H1 (cell line): ENCODE results near the gene KCNA2. TPM values are rescaled to one million over a fixed set of nuclear protein-coding genes. Genes with fewer than 3 reads are reported as not detected.

Source experiments
- CTCF ChIA-PET: fragments of 300-600 bp; sonication (Branson Sonifier 250); formaldehyde crosslinking; loops from one replicate; lab custom pipeline; 2021; ENCODE audit not compliant: partially characterized antibody; lab: Charles Lee
- POLR2A ChIA-PET: fragments of 300-600 bp; sonication (Branson Sonifier 250); formaldehyde crosslinking; loops from one replicate; lab custom pipeline; 2021; ENCODE audit warnings: inconsistent platforms; ENCODE audit not compliant: partially characterized antibody; lab: Charles Lee
- DNase-seq, 2 experiments: peaks; one replicate each; pipeline versions ENCODE4 v3.0.0 to v3.0.0-alpha.2; 2010 to 2022; ENCODE audit warnings: low spot score in 2 of 2, low read depth in 1 of 2, mixed read lengths in 1 of 2
- FAIRE-seq: peaks from 2 replicates; lab custom pipeline; 2011; peaks lifted over from hg19 to GRCh38; lab: Jason Lieb, UNC
- H2AFZ ChIP-seq: 2 replicates; pipeline ENCODE4 v1.8.1; 2012; ENCODE audit warnings: low read length, inconsistent platforms
- H2AK5ac ChIP-seq: 2 replicates; pipeline ENCODE4 v1.6.1; 2013; ENCODE audit warnings: low read depth, low read length
- H2BK120ac ChIP-seq: replicated peaks from 2 replicates; pipeline ENCODE3; 2013; ENCODE audit warnings: low read depth, low read length, inconsistent platforms
- H2BK12ac ChIP-seq: 2 replicates; pipeline ENCODE4 v1.6.1; 2013; ENCODE audit warnings: low read depth, low read length
- H2BK15ac ChIP-seq: 2 replicates; pipeline ENCODE4 v1.6.1; 2013; ENCODE audit warnings: low read length
- H2BK20ac ChIP-seq: 2 replicates; pipeline ENCODE4 v1.6.1; 2013; ENCODE audit warnings: low read length
- H2BK5ac ChIP-seq: 2 replicates; pipeline ENCODE4 v1.6.1; 2013; ENCODE audit warnings: low read depth, low read length
- H3K14ac ChIP-seq: 2 replicates; pipeline ENCODE4 v1.6.1; 2013; ENCODE audit warnings: inconsistent platforms; ENCODE audit not compliant: insufficient read length
- H3K18ac ChIP-seq: 2 replicates; pipeline ENCODE4 v1.6.1; 2013; ENCODE audit warnings: low read length; ENCODE audit errors: extremely low read depth
- H3K23ac ChIP-seq: 2 replicates; pipeline ENCODE4 v1.6.1; 2013; ENCODE audit warnings: inconsistent platforms; ENCODE audit not compliant: insufficient read length
- H3K23me2 ChIP-seq: 2 replicates; pipeline ENCODE4 v1.6.1; 2013; ENCODE audit warnings: low read depth, low read length
- H3K27ac ChIP-seq: 2 replicates; pipeline ENCODE4 v1.6.1; 2011; ENCODE audit warnings: low read depth, low read length, inconsistent platforms
- H3K27me3 ChIP-seq, 4 experiments: replicated peaks in 1 of 4; 1 replicate in 1 of 4; 2 replicates in 3 of 4; pipeline versions ENCODE4 v1.6.1 to v1.8.1; 2011 to 2013; ENCODE audit warnings: low read length in 3 of 4, mild to moderate bottlenecking in 3 of 4, inconsistent platforms in 2 of 4, mixed read lengths in 2 of 4, moderate library complexity in 1 of 4; ENCODE audit not compliant: control insufficient read depth in 3 of 4, insufficient read depth in 3 of 4; ENCODE audit errors: extremely low read depth in 1 of 4
- H3K36me3 ChIP-seq, 4 experiments: 2 replicates each; pipeline versions ENCODE4 v1.6.1 to v1.8.1; 2011 to 2013; ENCODE audit warnings: mild to moderate bottlenecking in 4 of 4, low read length in 3 of 4, moderate library complexity in 2 of 4, control low read depth in 1 of 4, inconsistent platforms in 1 of 4; ENCODE audit not compliant: insufficient read depth in 4 of 4, control insufficient read depth in 2 of 4
- H3K4ac ChIP-seq: replicated peaks from 2 replicates; pipeline ENCODE3; 2013; ENCODE audit warnings: low read length, low read depth, mixed read lengths, inconsistent platforms; ENCODE audit not compliant: insufficient read length
- H3K4me1 ChIP-seq, 4 experiments: replicated peaks in 1 of 4; 1 replicate in 1 of 4; 2 replicates in 3 of 4; pipeline versions ENCODE4 v1.6.1 to v1.8.1; 2011 to 2013; ENCODE audit warnings: low read length in 3 of 4, inconsistent platforms in 2 of 4, mixed read lengths in 1 of 4; ENCODE audit not compliant: insufficient read depth in 4 of 4, control insufficient read depth in 3 of 4
- H3K4me2 ChIP-seq, 2 experiments: 2 replicates each; pipeline versions ENCODE4 v1.6.1 to v1.8.1; 2011 to 2013; ENCODE audit warnings: low read depth in 2 of 2, low read length in 2 of 2, control low read depth in 1 of 2, inconsistent platforms in 1 of 2, mild to moderate bottlenecking in 1 of 2; ENCODE audit not compliant: insufficient read depth in 1 of 2
- H3K4me3 ChIP-seq, 4 experiments: fragments of 200-600, 300-600 bp in 1 of 4; sonication (generic), shearing (Covaris generic), sonication (Bioruptor Twin) in 1 of 4; 2 replicates each; pipeline versions ENCODE4 v1.5.1 to v1.8.1; 2011 to 2016; ENCODE audit warnings: low read length in 4 of 4, low read depth in 3 of 4, control low read depth in 2 of 4, inconsistent platforms in 2 of 4, mild to moderate bottlenecking in 2 of 4, mixed read lengths in 1 of 4, moderate library complexity in 1 of 4; ENCODE audit not compliant: insufficient read depth in 2 of 4; ENCODE audit errors: extremely low read depth in 1 of 4
- H3K56ac ChIP-seq: replicated peaks from 2 replicates; pipeline ENCODE3; 2013; ENCODE audit warnings: low read depth, mild to moderate bottlenecking, mixed read lengths, low read length, inconsistent platforms; ENCODE audit not compliant: insufficient read length
- H3K79me1 ChIP-seq: 2 replicates; pipeline ENCODE4 v1.6.1; 2013; ENCODE audit warnings: low read depth, low read length, control low read depth
- H3K79me2 ChIP-seq, 2 experiments: 2 replicates each; pipeline versions ENCODE4 v1.6.1 to v1.8.1; 2012 to 2013; ENCODE audit warnings: low read length in 2 of 2, mild to moderate bottlenecking in 2 of 2, inconsistent platforms in 1 of 2; ENCODE audit not compliant: insufficient read depth in 2 of 2, control insufficient read depth in 1 of 2
- H3K9ac ChIP-seq, 4 experiments: replicated peaks in 1 of 4; 1 replicate in 1 of 4; 2 replicates in 3 of 4; pipeline versions ENCODE4 v1.6.1 to v1.8.1; 2011 to 2013; ENCODE audit warnings: low read depth in 3 of 4, low read length in 3 of 4, control low read depth in 2 of 4, mild to moderate bottlenecking in 2 of 4, moderate library complexity in 2 of 4, inconsistent platforms in 1 of 4; ENCODE audit errors: extremely low read depth in 1 of 4
- H3K9me3 ChIP-seq, 2 experiments: 2 replicates each; pipeline versions ENCODE4 v1.6.1 to v1.8.1; 2012 to 2013; ENCODE audit warnings: mild to moderate bottlenecking in 2 of 2, moderate library complexity in 2 of 2, control low read depth in 1 of 2, inconsistent platforms in 1 of 2, low read depth in 1 of 2, low read length in 1 of 2, mixed read lengths in 1 of 2; ENCODE audit not compliant: insufficient read depth in 2 of 2
- H4K20me1 ChIP-seq, 2 experiments: replicated peaks in 1 of 2; 2 replicates each; pipeline versions ENCODE3 to v1.8.1; 2011 to 2013; ENCODE audit warnings: inconsistent platforms in 2 of 2, low read length in 2 of 2, mild to moderate bottlenecking in 1 of 2; ENCODE audit not compliant: insufficient read depth in 2 of 2, control insufficient read depth in 1 of 2
- H4K5ac ChIP-seq: 2 replicates; pipeline ENCODE4 v1.6.1; 2013; ENCODE audit warnings: low read length, low read depth, mixed read lengths, inconsistent platforms; ENCODE audit not compliant: insufficient read length
- H4K8ac ChIP-seq: 2 replicates; pipeline ENCODE4 v1.8.0; 2013; ENCODE audit warnings: mild to moderate bottlenecking, moderate library complexity, low read length, inconsistent platforms; ENCODE audit not compliant: insufficient read depth; ENCODE audit errors: extremely low read depth
- H4K91ac ChIP-seq: replicated peaks from 2 replicates; pipeline ENCODE3; 2013; ENCODE audit warnings: low read length, mixed read lengths, inconsistent platforms; ENCODE audit not compliant: insufficient read length
- BCL11A ChIP-seq, 2 experiments: IDR thresholded peaks; one replicate each; pipeline ENCODE4 v1.6.1; 2011; ENCODE audit warnings: low read depth in 2 of 2, low read length in 2 of 2, mild to moderate bottlenecking in 2 of 2
- CBX8 ChIP-seq: fragments of 300-800, 300-1000 bp; sonication (generic); IDR thresholded peaks from 2 replicates; pipeline ENCODE4 v1.7.1; 2016; ENCODE audit warnings: low read depth, low read length, borderline replicate concordance
- GABPA ChIP-seq: IDR thresholded peaks from 2 replicates; pipeline ENCODE4 v1.6.1; 2011; ENCODE audit warnings: mild to moderate bottlenecking, low read length, moderate library complexity, borderline replicate concordance; ENCODE audit not compliant: insufficient read depth
- GTF2F1 ChIP-seq: IDR thresholded peaks from 2 replicates; pipeline ENCODE4 v1.6.1; 2012; ENCODE audit warnings: low read depth, low read length, improper control_type of control experiment, borderline replicate concordance
- MAFK ChIP-seq: IDR thresholded peaks from 2 replicates; pipeline ENCODE4 v1.6.1; 2012; ENCODE audit warnings: low read depth, mild to moderate bottlenecking, improper control_type of control experiment, low read length
- RFX5 ChIP-seq: IDR thresholded peaks from 2 replicates; pipeline ENCODE4 v1.6.1; 2011; ENCODE audit warnings: low read depth, low read length, improper control_type of control experiment, borderline replicate concordance
- RNF2 ChIP-seq: fragments of 200-900, 300-1000 bp; sonication (generic); IDR thresholded peaks from 2 replicates; pipeline ENCODE4 v1.7.1; 2016; ENCODE audit warnings: borderline replicate concordance, low read depth, mild to moderate bottlenecking, antibody characterized with exemption, low read length; ENCODE audit not compliant: poor library complexity, severe bottlenecking; ENCODE audit errors: missing control alignments
- SAP30 ChIP-seq: fragments of 300-600 bp; sonication (generic); IDR thresholded peaks from 2 replicates; pipeline ENCODE4 v1.7.1; 2012; ENCODE audit warnings: low read length, moderate library complexity, mild to moderate bottlenecking, inconsistent platforms; ENCODE audit not compliant: insufficient read depth, insufficient replicate concordance
- SP2 ChIP-seq: IDR thresholded peaks from 2 replicates; pipeline ENCODE4 v1.6.1; 2012; ENCODE audit warnings: mild to moderate bottlenecking, low read length, inconsistent platforms
- TBP ChIP-seq: IDR thresholded peaks from 2 replicates; pipeline ENCODE4 v1.6.1; 2011; ENCODE audit warnings: low read depth, low read length, improper control_type of control experiment
- WGBS, 2 experiments: shearing (Covaris generic) in 1 of 2; methylation state at CpG; one replicate each; pipeline versions ENCODE4 v1.1.6 to v1.1.7; 2013 to 2015; ENCODE audit warnings: low lambda C conversion rate in 2 of 2, mixed read lengths in 2 of 2, inconsistent platforms in 1 of 2, low coverage in 1 of 2, missing lambda C conversion rate in 1 of 2; ENCODE audit not compliant: insufficient replicate concordance in 2 of 2, insufficient coverage in 1 of 2, insufficient read length in 1 of 2; ENCODE audit errors: extremely low coverage in 1 of 2, missing lambda C conversion rate in 1 of 2; 5-methylcytosine and 5-hydroxymethylcytosine counted together
- polyA plus RNA-seq, 7 experiments: library from polyadenylated mRNA; depleted of rRNA in 3 of 7; stranded (reverse) in 5 of 7; unstranded in 2 of 7; fragments of >200 nt in 5 of 7; fragments of 200-250 nt in 2 of 7; gene quantifications; 1 replicate in 5 of 7; 2 replicates in 1 of 7; 4 replicates in 1 of 7; pipeline versions ENCODE4 v1.2.1 to v1.2.3, GENCODE V29; 2011 to 2013; ENCODE audit warnings: missing spikeins in 2 of 7, mixed read lengths in 2 of 7
- total RNA-seq: library from RNA; stranded (reverse); fragmentation: NEBNext Ultra II Directional; extraction: Animal tissue kit (Norgen Biotek cat#: 25700); gene quantifications from 2 replicates; pipeline ENCODE4 v1.2.1, GENCODE V29; 2021

The KCNA2 gene
- total and polyA plus RNA-seq, 2 of the 8 experiments (the other 6 are each of a cell fraction or from before 2014, with no cell fraction given) = 0.26 to 0.78 TPM

DNA sequence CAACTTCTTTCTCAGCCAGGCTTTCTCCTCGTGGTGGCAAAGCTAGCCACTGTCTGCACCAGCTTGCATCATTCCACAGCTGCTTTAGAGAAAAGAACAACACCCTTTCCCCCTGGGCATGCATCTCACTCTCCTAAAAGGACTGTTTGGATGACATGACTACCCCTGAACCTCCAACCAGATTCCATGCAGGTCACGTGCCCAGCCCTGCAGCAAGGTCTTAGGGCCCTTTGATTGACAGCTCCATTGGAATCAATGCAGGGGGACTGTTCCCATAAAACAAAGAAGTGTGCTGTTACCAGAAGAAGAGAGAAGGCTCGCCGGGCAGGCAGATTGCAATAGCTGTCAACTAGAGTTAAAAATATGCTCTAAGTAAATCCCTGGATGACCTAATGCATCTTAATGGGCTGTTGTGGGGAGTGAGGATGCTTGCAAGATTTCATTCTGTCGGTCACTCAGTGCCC is 24.4 kb downstream of the KCNA2 start:
- H2BK15ac ChIP-seq = no peak overlapping the region
- H3K27me3 ChIP-seq = peaks cover 0 to 24% (median 18%) of the 10 kb centered on the region in 4 experiments; a peak in 6 of 7 replicates
- no peak overlapping the region for H3K4ac ChIP-seq
- WGBS, 2 experiments = 88% methylated on average over 5 of the region's 5 CpGs; no CpG with 5 or more reads in 1 of the 2 experiments
- ChIA-PET POLR2A (interaction anchor here (1.2 kb wide), 1 partner anchor 11 kb away, joined by 3 read pairs; no protein-coding TSS in a partner anchor), CTCF (interaction anchor here (0.9 to 2.6 kb wide), 4 partner anchors 13 to 61 kb away, joined by 3 to 7 read pairs (median 5); no protein-coding TSS in a partner anchor)
- H3K9ac ChIP-seq = no peak overlapping the region
- H3K27ac ChIP-seq = no peak overlapping the region
- no peak overlapping the region for H2BK12ac ChIP-seq
- H2BK20ac ChIP-seq = no peak overlapping the region
- H3K56ac ChIP-seq = no peak overlapping the region
- H3K79me2 ChIP-seq = no peaks in the 10 kb centered on the region
- no peak overlapping the region for H2BK120ac ChIP-seq
- no peak overlapping the region for H2AK5ac ChIP-seq
- FAIRE-seq (no peak), DNase-seq (no peak)
- no peak overlapping the region for H2BK5ac ChIP-seq
- no peak overlapping the region for H3K14ac ChIP-seq
- H3K4me3 ChIP-seq = no peak overlapping the region
- H3K4me1 ChIP-seq = no peaks in the 10 kb centered on the region
- no peaks in the 10 kb centered on the region for H3K23me2 ChIP-seq
- no peak overlapping the region for H4K5ac ChIP-seq
- H3K9me3 ChIP-seq = no peaks in the 10 kb centered on the region
- no peaks in the 10 kb centered on the region for H3K36me3 ChIP-seq
- no peak overlapping the region for H3K4me2 ChIP-seq
- no peak overlapping the region for H4K91ac ChIP-seq
- no peaks in the 10 kb centered on the region for H3K79me1 ChIP-seq
- H3K23ac ChIP-seq = no peak overlapping the region
- no peak overlapping the region for H2AFZ ChIP-seq
- H4K20me1 ChIP-seq = peaks cover 0 to 2% of the 10 kb centered on the region in 2 experiments
- H4K8ac ChIP-seq = no peak overlapping the region
- TF ChIP-seq SP2 (no peak), TBP (no peak), BCL11A (IDR thresholded peaks at IDR 0.05; ENCODE audit: low read depth in 2 of 2, low read length in 2 of 2) (no peak), RNF2 (no peak), MAFK (no peak), CBX8 (no peak), RFX5 (no peak), GTF2F1 (no peak), GABPA (no peak), SAP30 (no peak)
- TF ChIP-seq, all 59 proteins: peak for 0
- H3K18ac ChIP-seq = no peak overlapping the region
